Neural crest cell (in vitro differentiated cells): Measurements from ENCODE around the gene ADAMTSL1. TPM values are rescaled to one million over a fixed set of nuclear protein-coding genes. Genes with fewer than 3 reads are reported as not detected.

Experiments used
- DNase-seq: peaks from one replicate; pipeline ENCODE4 v3.0.0; 2021; ENCODE audit warnings: low read depth, mixed read lengths, low spot score
- H3K27ac Mint-ChIP-seq: one replicate; pipeline ENCODE4 v1.8.0; 2021; ENCODE audit warnings: mild to moderate bottlenecking, mixed read lengths; ENCODE audit not compliant: unreplicated experiment
- H3K27me3 Mint-ChIP-seq: 2 replicates; pipeline ENCODE4 v1.8.0; 2021; ENCODE audit warnings: low read depth, mild to moderate bottlenecking, mixed read lengths
- H3K36me3 Mint-ChIP-seq: 2 replicates; pipeline ENCODE4 v1.8.0; 2021; ENCODE audit warnings: low read depth, mild to moderate bottlenecking, mixed read lengths
- H3K4me1 Mint-ChIP-seq: 2 replicates; pipeline ENCODE4 v1.8.0; 2021; ENCODE audit warnings: mixed read lengths
- H3K4me3 Mint-ChIP-seq: one replicate; pipeline ENCODE4 v1.8.0; 2021; ENCODE audit warnings: mild to moderate bottlenecking, mixed read lengths
- H3K9me3 Mint-ChIP-seq: 2 replicates; pipeline ENCODE4 v1.8.0; 2021; ENCODE audit warnings: mixed read lengths
- CTCF ChIP-seq: fragments of 200-600 bp; sonication (generic); conservative IDR thresholded peaks from 2 replicates; pipeline ENCODE4 v1.5.0; 2021; ENCODE audit warnings: antibody characterized with exemption, mild to moderate bottlenecking
- total RNA-seq: library from RNA; stranded (reverse); gene quantifications from 2 replicates; pipeline ENCODE4 v1.2.1, GENCODE V29; 2021

Gene ADAMTSL1
- total RNA-seq, 1 donor from 2014 or later, result 2.3 TPM

DNA sequence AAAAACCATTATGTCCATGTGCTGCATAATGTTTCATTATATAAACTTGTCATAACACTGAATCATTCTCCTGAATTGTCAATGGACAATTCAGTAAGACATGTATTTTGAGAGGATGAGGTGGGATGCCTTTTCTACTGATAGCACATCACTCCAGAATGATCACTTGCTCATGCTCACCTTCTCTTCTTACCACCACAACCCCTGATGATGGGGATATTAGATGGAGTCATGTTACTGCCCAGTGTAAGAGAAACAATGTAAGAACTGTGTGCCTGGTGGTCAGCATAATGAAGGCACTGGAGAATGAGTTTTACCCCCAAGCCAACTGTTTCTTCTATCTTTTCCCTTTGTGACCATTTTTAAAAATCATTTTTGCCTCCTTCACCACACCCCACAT is 198.8 kb downstream of the ADAMTSL1 start:
- DNase-seq, result no peak
- no peaks in the 10 kb centered on the region for H3K36me3 Mint-ChIP-seq
- no peak overlapping the region for H3K27ac Mint-ChIP-seq
- H3K27me3 Mint-ChIP-seq, result no peaks in the 10 kb centered on the region
- no peaks in the 10 kb centered on the region for H3K9me3 Mint-ChIP-seq
- no peak for TF ChIP-seq CTCF
- peaks cover 10% of the 10 kb centered on the region for H3K4me1 Mint-ChIP-seq
- no peak overlapping the region for H3K4me3 Mint-ChIP-seq

GRCh38 chr9:18673179-18673578 is 199.2 kb downstream of the ADAMTSL1 start:
- DNase-seq, result no peak
- Mint-ChIP-seq H3K4me3 (no peak overlapping the region), H3K27ac (no peak overlapping the region), H3K4me1 (peaks cover 10% of the 10 kb centered on the region), H3K27me3 (no peaks in the 10 kb centered on the region), H3K9me3 (no peaks in the 10 kb centered on the region), H3K36me3 (no peaks in the 10 kb centered on the region)
- no peak for TF ChIP-seq CTCF

- TF ChIP-seq CTCF, result no peak
- H3K36me3 Mint-ChIP-seq, result no peaks in the 10 kb centered on the region
- no peak for DNase-seq
- H3K9me3 Mint-ChIP-seq, result no peaks in the 10 kb centered on the region
- H3K27me3 Mint-ChIP-seq, result no peaks in the 10 kb centered on the region
- no peak overlapping the region for H3K27ac Mint-ChIP-seq
- H3K4me3 Mint-ChIP-seq, result no peak overlapping the region
- H3K4me1 Mint-ChIP-seq, result peaks cover 11% of the 10 kb centered on the region
Measured at GRCh38 chr9:18675332-18675731, 201.4 kb downstream of the ADAMTSL1 start.

- H3K4me1 Mint-ChIP-seq, result peaks cover 17% of the 10 kb centered on the region
- no peak for DNase-seq
- no peak overlapping the region for H3K4me3 Mint-ChIP-seq
- H3K27me3 Mint-ChIP-seq, result no peaks in the 10 kb centered on the region
- H3K9me3 Mint-ChIP-seq, result no peaks in the 10 kb centered on the region
- H3K27ac Mint-ChIP-seq, result no peak overlapping the region
- no peak for TF ChIP-seq CTCF
- no peaks in the 10 kb centered on the region for H3K36me3 Mint-ChIP-seq
Measured at GRCh38 chr9:18675973-18676372, 202.0 kb downstream of the ADAMTSL1 start.

GRCh38 chr9:18676525-18676924 is 202.6 kb downstream of the ADAMTSL1 start:
- H3K4me1 Mint-ChIP-seq, result peaks cover 23% of the 10 kb centered on the region
- no peaks in the 10 kb centered on the region for H3K9me3 Mint-ChIP-seq
- H3K36me3 Mint-ChIP-seq, result no peaks in the 10 kb centered on the region
- no peak for TF ChIP-seq CTCF
- H3K27ac Mint-ChIP-seq, result no peak overlapping the region
- H3K27me3 Mint-ChIP-seq, result no peaks in the 10 kb centered on the region
- no peak overlapping the region for H3K4me3 Mint-ChIP-seq
- no peak for DNase-seq
